Medulla oblongata (tissue), 1 donor: Measurements from ENCODE around the gene JAM3.
A peak's percentile ranks its signal among the peaks of the same experiment; 100 is the strongest.
"Not testable (repeated sequence)": the region's sequence is repeated elsewhere in the genome, so short reads cannot be mapped to it uniquely, and the experiment has no call there.

Source experiments
- DNase-seq: peaks from one replicate; pipeline ENCODE4 v3.0.0-alpha.2; 2015; ENCODE audit errors: extremely low spot score

JAM3 gene

GRCh38 chr11:134062265-134063123 lies 6.4 kb upstream of the JAM3 start:
- DNase-seq, result no peak

- no peak for DNase-seq
Measured at GRCh38 chr11:134063124-134063495, 5.8 kb upstream of the JAM3 start.

GRCh38 chr11:134063991-134064747 lies 4.7 kb upstream of the JAM3 start:
- no peak for DNase-seq

- no peak for DNase-seq
Measured at GRCh38 chr11:134065381-134065780, 3.5 kb upstream of the JAM3 start.

GRCh38 chr11:134066943-134067885 lies 1.7 kb upstream of the JAM3 start:
- DNase-seq, result no peak

GRCh38 chr11:134069426-134070341 lies 812 bp downstream of the JAM3 start:
- DNase-seq, result peak; percentile 45

- peak; percentile 89 for DNase-seq
Measured at GRCh38 chr11:134070342-134070845, 1.5 kb downstream of the JAM3 start.

- no peak for DNase-seq
Measured at GRCh38 chr11:134071306-134071705, 2.4 kb downstream of the JAM3 start.

GRCh38 chr11:134071766-134072402 lies 3.0 kb downstream of the JAM3 start:
- no peak for DNase-seq

GRCh38 chr11:134072844-134073243 lies 4.0 kb downstream of the JAM3 start:
- DNase-seq, result no peak

GRCh38 chr11:134074346-134074745 lies 5.5 kb downstream of the JAM3 start:
- DNase-seq, result no peak

- no peak for DNase-seq
Measured at GRCh38 chr11:134074766-134075165, 5.9 kb downstream of the JAM3 start.

- DNase-seq, result no peak
Measured at GRCh38 chr11:134079317-134079716, 10.4 kb downstream of the JAM3 start.

- not testable (repeated sequence) for DNase-seq
Measured at GRCh38 chr11:134081258-134081657, 12.4 kb downstream of the JAM3 start.

GRCh38 chr11:134082990-134083389 lies 14.1 kb downstream of the JAM3 start:
- no peak for DNase-seq

- no peak for DNase-seq
Measured at GRCh38 chr11:134086376-134086775, 17.5 kb downstream of the JAM3 start.

GRCh38 chr11:134092006-134092405 lies 23.1 kb downstream of the JAM3 start:
- DNase-seq, result not testable (repeated sequence)

- no peak for DNase-seq
Measured at GRCh38 chr11:134097166-134097565, 28.3 kb downstream of the JAM3 start.

GRCh38 chr11:134098566-134099184 lies 29.8 kb downstream of the JAM3 start:
- no peak for DNase-seq

GRCh38 chr11:134100171-134100570 lies 31.3 kb downstream of the JAM3 start:
- no peak for DNase-seq
